Right renal pelvis (tissue), 4 donors: Measurements from ENCODE around the gene CCDC183. TPM values are rescaled to one million over a fixed set of nuclear protein-coding genes. Genes with fewer than 3 reads are reported as not detected.

ENCODE experiments used
- DNase-seq, 4 donors: peaks; one replicate each; pipeline ENCODE4 v3.0.0-alpha.2; 2013; ENCODE audit warnings: low read depth in 4 of 4, low spot score in 3 of 4, missing footprints in 1 of 4
- polyA plus RNA-seq, 4 donors: library from polyadenylated mRNA; unstranded; fragments of 120-200 nt; gene quantifications; one replicate each; pipeline ENCODE4 v1.2.1, GENCODE V29; 2013; ENCODE audit not compliant: insufficient read length in 4 of 4

The CCDC183 gene
- polyA plus RNA-seq, 4 donors: 4.8 to 6.2 (median 5.2) TPM

GRCh38 chr9:136847826-136848392 is 51.8 kb downstream of the CCDC183 start:
- no peak for DNase-seq

- no peak for DNase-seq
Measured at GRCh38 chr9:136848393-136849037, 52.4 kb downstream of the CCDC183 start.

- DNase-seq: peak; percentile 97 to 99 (median 97)
Measured at GRCh38 chr9:136849038-136849959, 53.2 kb downstream of the CCDC183 start, which contains the start of gene PHPT1. TSS of gene PHPT1 (plus strand) at chr9:136849409. CDS start at chr9:136849431, 22 bp downstream.

- no peak for DNase-seq
Measured at GRCh38 chr9:136849960-136850865, 54.1 kb downstream of the CCDC183 start.

GRCh38 chr9:136850866-136851775 is 55.0 kb downstream of the CCDC183 start:
- DNase-seq: no peak

GRCh38 chr9:136851941-136852663 is 56.0 kb downstream of the CCDC183 start, which contains the start of gene MAMDC4:
TSS of gene MAMDC4 (plus strand) at chr9:136852346. CDS start at chr9:136852417, 71 bp downstream.
- no peak for DNase-seq

GRCh38 chr9:136852664-136853595 is 56.8 kb downstream of the CCDC183 start:
- DNase-seq: no peak

- DNase-seq: no peak
Measured at GRCh38 chr9:136853596-136854112, 57.5 kb downstream of the CCDC183 start.

- no peak for DNase-seq
Measured at GRCh38 chr9:136854113-136854841, 58.1 kb downstream of the CCDC183 start.

GRCh38 chr9:136854842-136855460 is 58.8 kb downstream of the CCDC183 start:
- no peak for DNase-seq

GRCh38 chr9:136855461-136856078 is 59.4 kb downstream of the CCDC183 start:
- no peak for DNase-seq

- DNase-seq: no peak
Measured at GRCh38 chr9:136856079-136856476, 59.9 kb downstream of the CCDC183 start.

- no peak for DNase-seq
Measured at GRCh38 chr9:136856541-136857141, 60.5 kb downstream of the CCDC183 start.

- no peak for DNase-seq
Measured at GRCh38 chr9:136857166-136857565, 61.0 kb downstream of the CCDC183 start.
